Endodermal cell (in vitro differentiated cells): Measurements from ENCODE around the gene ZNF511. TPM values are rescaled to one million over a fixed set of nuclear protein-coding genes. Genes with fewer than 3 reads are reported as not detected.

Experiments
- DNase-seq: peaks from one replicate; pipeline ENCODE4 v3.0.0-alpha.2; 2017
- H3K27ac ChIP-seq: 2 replicates; pipeline ENCODE4 v1.5.1; 2013; ENCODE audit warnings: mild to moderate bottlenecking, low read depth, low read length, moderate library complexity
- H3K27me3 ChIP-seq: 2 replicates; pipeline ENCODE4 v1.6.1; 2013; ENCODE audit warnings: mild to moderate bottlenecking, low read length, moderate library complexity; ENCODE audit not compliant: insufficient read depth, control insufficient read depth, poor library complexity, severe bottlenecking
- H3K36me3 ChIP-seq: 2 replicates; pipeline ENCODE4 v1.7.0; 2013; ENCODE audit warnings: mild to moderate bottlenecking, low read length, moderate library complexity; ENCODE audit not compliant: control insufficient read depth, insufficient read depth
- H3K4me1 ChIP-seq: one replicate; pipeline ENCODE4 v1.7.0; 2013; ENCODE audit warnings: low read length; ENCODE audit not compliant: control insufficient read depth, insufficient read depth
- H3K4me3 ChIP-seq: 2 replicates; pipeline ENCODE4 v1.5.1; 2013; ENCODE audit warnings: mild to moderate bottlenecking, low read length, moderate library complexity
- H3K9ac ChIP-seq: 2 replicates; pipeline ENCODE4 v1.6.1; 2013; ENCODE audit warnings: mild to moderate bottlenecking, low read length, moderate library complexity; ENCODE audit not compliant: poor library complexity, severe bottlenecking; ENCODE audit errors: extremely low read depth
- H3K9me3 ChIP-seq: 2 replicates; pipeline ENCODE4 v1.6.1; 2013; ENCODE audit warnings: mild to moderate bottlenecking, low read length, moderate library complexity; ENCODE audit not compliant: control insufficient read depth
- H3K27ac Mint-ChIP-seq: 2 replicates; pipeline ENCODE4 v1.8.0; 2020; ENCODE audit warnings: mixed read lengths
- H3K27me3 Mint-ChIP-seq: 2 replicates; pipeline ENCODE4 v1.8.0; 2021; ENCODE audit warnings: mild to moderate bottlenecking, mixed read lengths; ENCODE audit not compliant: insufficient read depth
- H3K36me3 Mint-ChIP-seq: 2 replicates; pipeline ENCODE4 v1.8.0; 2020; ENCODE audit warnings: low read depth, mixed read lengths
- H3K4me1 Mint-ChIP-seq: 2 replicates; pipeline ENCODE4 v1.8.0; 2020; ENCODE audit warnings: mixed read lengths
- H3K4me3 Mint-ChIP-seq: 2 replicates; pipeline ENCODE4 v1.8.0; 2020; ENCODE audit warnings: mild to moderate bottlenecking, moderate library complexity, mixed read lengths
- H3K9me3 Mint-ChIP-seq: 2 replicates; pipeline ENCODE4 v1.8.0; 2020; ENCODE audit warnings: mild to moderate bottlenecking, mixed read lengths
- WGBS, 2 experiments: methylation state at CpG; one replicate each; pipeline versions ENCODE4 v1.1.5 to v1.1.7; 2013; ENCODE audit warnings: missing lambda C conversion rate in 2 of 2, mixed read lengths in 1 of 2; ENCODE audit not compliant: insufficient coverage in 1 of 2, insufficient read length in 1 of 2; 5-methylcytosine and 5-hydroxymethylcytosine counted together
- total RNA-seq, 2 donors: library from RNA; stranded (reverse); fragmentation: NEBNext Ultra II Directional in 1 of 2; extraction: Animal tissue kit (Norgen Biotek cat#: 25700) in 1 of 2; gene quantifications; 2 replicates in 1 of 2; 3 replicates in 1 of 2; pipeline ENCODE4 v1.2.1, GENCODE V29; 2021
- TF ChIP-seq, protein P1 (sequence below): fragments of 200-600 bp; sonication (generic); conservative IDR thresholded peaks from 2 replicates; pipeline ENCODE4 v1.5.0; 2021; ENCODE audit warnings: antibody characterized with exemption, mild to moderate bottlenecking

Gene ZNF511
- total RNA-seq, 2 donors from 2014 or later, result 48.1 to 57.6 TPM

DNA sequence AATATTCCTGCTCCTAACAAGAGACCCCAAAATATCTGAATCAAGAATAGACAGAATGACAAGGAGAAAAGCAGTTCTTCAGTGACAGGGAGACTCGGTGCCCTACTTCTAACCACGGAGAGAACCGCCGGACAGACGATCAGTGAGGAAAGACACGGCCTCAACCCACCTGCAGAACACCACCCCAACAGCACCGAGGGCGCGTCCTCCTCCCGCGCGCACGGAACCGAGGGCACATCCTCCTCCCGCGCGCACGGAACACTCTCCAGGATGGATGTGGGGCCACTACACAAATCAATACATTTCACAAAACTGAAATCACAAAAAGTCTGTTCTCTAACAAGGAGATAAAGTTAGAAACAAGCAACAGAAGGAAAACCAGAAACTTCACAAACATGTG is 22.3 kb upstream of the ZNF511 start:
- no peaks in the 10 kb centered on the region for H3K4me1 Mint-ChIP-seq
- DNase-seq, result no peak
- Histone ChIP-seq H3K36me3 (peaks cover 52% of the 10 kb centered on the region), H3K9me3 (no peaks in the 10 kb centered on the region), H3K27me3 (no peaks in the 10 kb centered on the region), H3K27ac (no peak overlapping the region), H3K9ac (no peak overlapping the region), H3K4me1 (no peaks in the 10 kb centered on the region), H3K4me3 (no peak overlapping the region)
- H3K27ac Mint-ChIP-seq, result no peak overlapping the region
- H3K36me3 Mint-ChIP-seq, result peaks cover 71% of the 10 kb centered on the region
- TF ChIP-seq, protein P1, sequence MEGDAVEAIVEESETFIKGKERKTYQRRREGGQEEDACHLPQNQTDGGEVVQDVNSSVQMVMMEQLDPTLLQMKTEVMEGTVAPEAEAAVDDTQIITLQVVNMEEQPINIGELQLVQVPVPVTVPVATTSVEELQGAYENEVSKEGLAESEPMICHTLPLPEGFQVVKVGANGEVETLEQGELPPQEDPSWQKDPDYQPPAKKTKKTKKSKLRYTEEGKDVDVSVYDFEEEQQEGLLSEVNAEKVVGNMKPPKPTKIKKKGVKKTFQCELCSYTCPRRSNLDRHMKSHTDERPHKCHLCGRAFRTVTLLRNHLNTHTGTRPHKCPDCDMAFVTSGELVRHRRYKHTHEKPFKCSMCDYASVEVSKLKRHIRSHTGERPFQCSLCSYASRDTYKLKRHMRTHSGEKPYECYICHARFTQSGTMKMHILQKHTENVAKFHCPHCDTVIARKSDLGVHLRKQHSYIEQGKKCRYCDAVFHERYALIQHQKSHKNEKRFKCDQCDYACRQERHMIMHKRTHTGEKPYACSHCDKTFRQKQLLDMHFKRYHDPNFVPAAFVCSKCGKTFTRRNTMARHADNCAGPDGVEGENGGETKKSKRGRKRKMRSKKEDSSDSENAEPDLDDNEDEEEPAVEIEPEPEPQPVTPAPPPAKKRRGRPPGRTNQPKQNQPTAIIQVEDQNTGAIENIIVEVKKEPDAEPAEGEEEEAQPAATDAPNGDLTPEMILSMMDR, result no peak
- H3K9me3 Mint-ChIP-seq, result no peaks in the 10 kb centered on the region
- 91% methylated on average over 18 of the region's 18 CpGs; no CpG with 5 or more reads in 1 of the 2 experiments for WGBS, 2 experiments
- no peaks in the 10 kb centered on the region for H3K27me3 Mint-ChIP-seq
- H3K4me3 Mint-ChIP-seq, result no peak overlapping the region

DNA sequence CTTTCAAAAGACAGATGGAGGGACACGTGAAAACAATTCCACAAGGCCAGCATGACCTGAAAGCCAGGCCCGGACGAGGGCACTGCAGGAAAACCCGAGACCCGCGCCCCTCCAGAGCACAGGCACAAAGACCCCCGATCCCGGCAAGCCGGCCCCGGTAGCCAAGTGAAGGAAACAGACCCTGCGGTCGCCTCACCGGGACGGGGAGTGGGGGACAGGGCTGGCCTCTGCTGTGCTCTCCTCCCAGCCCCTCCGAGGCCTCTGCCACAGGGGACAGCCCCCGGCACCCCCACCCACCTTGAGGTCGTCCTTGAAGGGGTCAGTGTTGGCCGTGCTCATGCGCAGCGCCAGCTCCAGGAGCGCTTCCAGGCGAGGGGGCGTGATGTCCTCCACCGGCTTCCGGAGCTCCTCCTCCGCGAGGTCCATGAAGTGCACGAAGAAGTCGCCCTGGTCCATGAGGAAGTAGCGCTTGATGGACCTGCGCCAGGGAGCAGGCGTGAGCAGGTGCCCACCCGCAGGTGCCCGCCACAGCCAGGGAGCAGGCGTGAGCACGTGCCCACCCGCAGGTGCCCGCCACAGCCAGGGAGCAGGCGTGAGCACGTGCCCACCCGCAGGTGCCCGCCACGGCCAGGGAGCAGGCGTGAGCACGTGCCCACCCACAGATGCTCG is 20.7 kb upstream of the ZNF511 start:
- WGBS, 2 experiments, result 93 to 95% methylated on average over 33 to 46 of the region's 46 CpGs
- no peak for DNase-seq
- no peaks in the 10 kb centered on the region for H3K27me3 Mint-ChIP-seq
- no peaks in the 10 kb centered on the region for H3K4me1 Mint-ChIP-seq
- Histone ChIP-seq H3K36me3 (peaks cover 59% of the 10 kb centered on the region), H3K9me3 (no peaks in the 10 kb centered on the region), H3K4me3 (no peak overlapping the region), H3K9ac (no peak overlapping the region), H3K27ac (no peak overlapping the region), H3K4me1 (no peaks in the 10 kb centered on the region), H3K27me3 (no peaks in the 10 kb centered on the region)
- H3K9me3 Mint-ChIP-seq, result no peaks in the 10 kb centered on the region
- H3K4me3 Mint-ChIP-seq, result no peak overlapping the region
- H3K27ac Mint-ChIP-seq, result no peak overlapping the region
- TF ChIP-seq, protein P1, result no peak
- peaks cover 65% of the 10 kb centered on the region for H3K36me3 Mint-ChIP-seq

DNA sequence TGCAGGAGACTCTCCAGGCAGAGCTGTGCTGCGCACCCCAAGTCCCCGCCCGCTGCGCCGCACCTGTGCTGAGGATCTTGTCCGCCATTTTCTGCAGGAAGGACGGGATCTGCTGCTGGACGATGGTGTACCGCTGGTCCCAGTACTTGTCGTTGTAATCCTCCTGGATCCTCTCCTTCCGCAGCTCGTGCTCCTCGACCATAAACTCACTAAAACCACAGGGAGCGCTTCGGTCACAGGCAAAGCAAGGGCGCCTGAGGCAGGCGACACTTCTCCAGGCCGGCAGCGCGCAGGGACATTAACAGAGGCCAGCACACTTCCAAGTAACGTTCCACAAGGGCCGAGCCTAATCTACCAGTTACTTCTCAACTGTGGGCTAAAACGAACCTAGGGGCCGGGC is 19.0 kb upstream of the ZNF511 start:
- no peak overlapping the region for H3K27ac ChIP-seq
- no peaks in the 10 kb centered on the region for H3K4me1 Mint-ChIP-seq
- H3K4me1 ChIP-seq, result no peaks in the 10 kb centered on the region
- TF ChIP-seq, protein P1, result no peak
- no peaks in the 10 kb centered on the region for H3K27me3 ChIP-seq
- H3K9ac ChIP-seq, result no peak overlapping the region
- no peak for DNase-seq
- no peak overlapping the region for H3K27ac Mint-ChIP-seq
- no peak overlapping the region for H3K4me3 ChIP-seq
- H3K27me3 Mint-ChIP-seq, result no peaks in the 10 kb centered on the region
- H3K36me3 ChIP-seq, result peaks cover 57% of the 10 kb centered on the region
- no peaks in the 10 kb centered on the region for H3K9me3 Mint-ChIP-seq
- no peak overlapping the region for H3K4me3 Mint-ChIP-seq
- peaks cover 59% of the 10 kb centered on the region for H3K36me3 Mint-ChIP-seq
- no peaks in the 10 kb centered on the region for H3K9me3 ChIP-seq
- 92 to 94% methylated on average over 21 to 24 of the region's 24 CpGs for WGBS, 2 experiments
